ENCODE results near the gene MSL2.

GRCh38 chr3:136186344-136186743, 9.8 kb downstream of the MSL2 start:
- TF ChIP-seq, protein P1, sequence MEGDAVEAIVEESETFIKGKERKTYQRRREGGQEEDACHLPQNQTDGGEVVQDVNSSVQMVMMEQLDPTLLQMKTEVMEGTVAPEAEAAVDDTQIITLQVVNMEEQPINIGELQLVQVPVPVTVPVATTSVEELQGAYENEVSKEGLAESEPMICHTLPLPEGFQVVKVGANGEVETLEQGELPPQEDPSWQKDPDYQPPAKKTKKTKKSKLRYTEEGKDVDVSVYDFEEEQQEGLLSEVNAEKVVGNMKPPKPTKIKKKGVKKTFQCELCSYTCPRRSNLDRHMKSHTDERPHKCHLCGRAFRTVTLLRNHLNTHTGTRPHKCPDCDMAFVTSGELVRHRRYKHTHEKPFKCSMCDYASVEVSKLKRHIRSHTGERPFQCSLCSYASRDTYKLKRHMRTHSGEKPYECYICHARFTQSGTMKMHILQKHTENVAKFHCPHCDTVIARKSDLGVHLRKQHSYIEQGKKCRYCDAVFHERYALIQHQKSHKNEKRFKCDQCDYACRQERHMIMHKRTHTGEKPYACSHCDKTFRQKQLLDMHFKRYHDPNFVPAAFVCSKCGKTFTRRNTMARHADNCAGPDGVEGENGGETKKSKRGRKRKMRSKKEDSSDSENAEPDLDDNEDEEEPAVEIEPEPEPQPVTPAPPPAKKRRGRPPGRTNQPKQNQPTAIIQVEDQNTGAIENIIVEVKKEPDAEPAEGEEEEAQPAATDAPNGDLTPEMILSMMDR (conservative IDR thresholded peaks at IDR 0.05; ENCODE audit: low read length), result no peak
- TF ChIP-seq EZH2phosphoT487 (IDR thresholded peaks at IDR 0.05; ENCODE audit: borderline replicate concordance, low read depth, low read length), result no peak

Data from OCI-LY7 (cell line).